Astrocyte (in vitro differentiated cells and primary cell): ENCODE measurements around the gene CMC1.

ENCODE experiments used
- EZH2 ChIP-seq: IDR thresholded peaks from 2 replicates; pipeline ENCODE4 v1.6.1; 2012; ENCODE audit warnings: mild to moderate bottlenecking, low read length, inconsistent platforms; ENCODE audit not compliant: insufficient read depth
- TF ChIP-seq, protein P1 (sequence below): IDR thresholded peaks from 2 replicates; pipeline ENCODE4 v1.5.1; 2011; ENCODE audit warnings: low read depth, mild to moderate bottlenecking, inconsistent platforms, low read length, moderate library complexity; ENCODE audit not compliant: insufficient read depth

DNA sequence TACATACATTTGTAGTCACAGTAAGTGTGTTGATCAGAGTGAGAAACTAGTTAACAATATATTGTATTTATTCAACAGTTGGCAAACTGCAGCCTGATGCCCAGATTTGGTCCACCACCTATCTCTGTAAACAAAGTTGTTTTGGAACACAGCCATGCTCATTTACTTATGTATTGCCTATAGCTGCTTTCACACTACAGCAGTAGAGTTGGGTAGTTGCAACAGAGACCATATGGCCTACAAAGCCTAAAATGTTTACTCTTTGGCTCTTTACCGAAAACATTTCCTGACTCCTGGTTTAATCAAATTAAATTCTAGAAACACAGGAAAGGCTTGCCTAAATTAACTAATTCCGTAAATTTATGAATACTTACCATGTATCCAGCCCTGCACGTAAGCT is 39.4 kb downstream of the CMC1 start:
- TF ChIP-seq, protein P1, sequence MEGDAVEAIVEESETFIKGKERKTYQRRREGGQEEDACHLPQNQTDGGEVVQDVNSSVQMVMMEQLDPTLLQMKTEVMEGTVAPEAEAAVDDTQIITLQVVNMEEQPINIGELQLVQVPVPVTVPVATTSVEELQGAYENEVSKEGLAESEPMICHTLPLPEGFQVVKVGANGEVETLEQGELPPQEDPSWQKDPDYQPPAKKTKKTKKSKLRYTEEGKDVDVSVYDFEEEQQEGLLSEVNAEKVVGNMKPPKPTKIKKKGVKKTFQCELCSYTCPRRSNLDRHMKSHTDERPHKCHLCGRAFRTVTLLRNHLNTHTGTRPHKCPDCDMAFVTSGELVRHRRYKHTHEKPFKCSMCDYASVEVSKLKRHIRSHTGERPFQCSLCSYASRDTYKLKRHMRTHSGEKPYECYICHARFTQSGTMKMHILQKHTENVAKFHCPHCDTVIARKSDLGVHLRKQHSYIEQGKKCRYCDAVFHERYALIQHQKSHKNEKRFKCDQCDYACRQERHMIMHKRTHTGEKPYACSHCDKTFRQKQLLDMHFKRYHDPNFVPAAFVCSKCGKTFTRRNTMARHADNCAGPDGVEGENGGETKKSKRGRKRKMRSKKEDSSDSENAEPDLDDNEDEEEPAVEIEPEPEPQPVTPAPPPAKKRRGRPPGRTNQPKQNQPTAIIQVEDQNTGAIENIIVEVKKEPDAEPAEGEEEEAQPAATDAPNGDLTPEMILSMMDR, result no peak
- TF ChIP-seq EZH2, result no peak
